HG03521 (cell line): ENCODE measurements around the gene ELAVL4.

Experiments used
- ATAC-seq: cut with Tn5 transposase; IDR thresholded peaks from one replicate; pipeline ENCODE4 v1.9.1; 2021; ENCODE audit warnings: mild to moderate bottlenecking, moderate library complexity; ENCODE audit not compliant: unreplicated experiment

ELAVL4 gene

DNA sequence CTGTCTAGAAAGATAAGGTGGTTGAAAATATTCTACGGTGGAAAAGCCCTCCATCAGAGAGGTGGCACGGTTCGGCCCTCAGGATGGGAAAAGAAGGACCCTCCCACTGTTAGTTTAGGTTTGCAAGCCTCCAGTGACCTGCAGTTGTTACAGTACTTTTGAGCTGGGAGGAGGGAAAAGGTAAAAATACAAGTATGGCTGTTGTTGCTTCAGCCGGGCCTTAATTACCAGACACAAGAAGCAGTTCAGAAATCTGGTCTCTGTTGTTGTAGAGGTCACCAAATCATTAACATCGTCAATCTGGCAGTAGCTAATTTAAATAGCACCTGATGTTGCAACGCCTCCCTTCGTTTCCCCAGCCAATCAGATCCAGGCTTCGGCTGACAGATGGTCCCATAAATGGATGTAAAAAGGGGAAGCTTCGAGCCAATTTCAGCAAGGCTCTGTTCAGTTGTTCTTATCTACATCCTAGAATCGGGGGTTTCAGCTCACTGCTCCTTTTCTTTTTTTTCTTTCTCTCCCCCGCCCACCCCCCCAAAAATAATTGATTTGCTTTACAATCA lies at the start of gene ELAVL4:
Gene ELAVL4 (plus strand): TSS at position 424 of the 563 bp plus-strand sequence. CDS start 270 bp downstream, outside the sequence.
- ATAC-seq = no peak

DNA sequence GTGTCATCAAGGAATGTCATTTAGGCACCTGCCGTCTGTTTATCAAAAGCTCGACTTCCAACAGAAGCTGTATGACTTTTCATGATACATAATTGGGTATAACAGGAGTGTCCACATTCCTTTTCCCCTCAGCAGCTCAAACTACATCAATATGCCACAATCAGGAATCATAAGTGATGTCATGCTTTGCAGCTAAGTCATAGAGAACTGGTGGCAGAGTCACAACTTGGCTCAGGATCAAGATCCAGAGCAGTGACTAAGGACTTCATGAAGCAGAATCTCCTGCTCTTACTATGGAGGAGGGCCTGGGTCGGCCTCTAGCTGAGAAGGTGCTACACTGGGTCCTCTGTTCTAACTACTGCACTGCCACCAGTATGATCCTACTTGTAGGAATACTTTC lies 48.4 kb upstream of the ELAVL4 start:
- no peak for ATAC-seq

DNA sequence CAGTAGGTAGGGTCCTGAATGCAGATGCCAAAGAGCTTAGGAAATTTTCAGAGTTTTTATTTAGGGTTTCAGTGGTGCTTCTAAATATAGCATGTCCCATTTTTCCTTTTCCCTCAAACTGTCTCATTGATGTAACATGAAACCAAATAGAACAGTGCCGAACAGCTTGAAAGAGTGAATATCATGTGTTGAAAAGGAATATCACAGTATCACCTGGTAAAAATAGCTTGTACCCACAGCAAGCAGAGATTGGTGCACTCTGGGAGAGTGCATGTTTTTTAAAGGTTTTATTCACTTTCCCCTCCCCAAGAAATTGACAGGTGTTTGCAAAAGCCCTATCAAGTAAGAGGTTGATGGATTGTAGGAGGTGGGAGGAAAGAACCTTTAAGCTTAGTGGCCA lies 41.9 kb upstream of the ELAVL4 start:
- ATAC-seq = no peak

DNA sequence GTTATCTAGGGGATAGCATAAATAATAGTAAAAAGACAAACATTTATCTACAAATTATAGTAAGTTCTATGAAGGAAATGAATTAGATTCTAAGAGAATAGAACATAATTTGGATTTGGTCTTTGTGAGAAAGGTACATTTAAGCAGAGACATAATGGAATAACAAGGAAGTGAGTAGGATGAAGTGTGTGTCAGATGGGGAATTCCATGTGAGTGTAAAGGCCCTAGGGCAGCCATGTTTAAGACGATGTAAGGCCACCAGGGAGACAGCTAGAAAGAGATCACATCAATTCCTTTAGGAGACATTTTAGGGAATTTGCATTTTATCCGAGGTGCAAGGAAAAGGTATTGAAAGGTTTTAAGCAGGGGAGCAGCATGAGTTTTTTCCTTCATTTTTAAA lies 33.8 kb upstream of the ELAVL4 start:
- ATAC-seq = no peak

DNA sequence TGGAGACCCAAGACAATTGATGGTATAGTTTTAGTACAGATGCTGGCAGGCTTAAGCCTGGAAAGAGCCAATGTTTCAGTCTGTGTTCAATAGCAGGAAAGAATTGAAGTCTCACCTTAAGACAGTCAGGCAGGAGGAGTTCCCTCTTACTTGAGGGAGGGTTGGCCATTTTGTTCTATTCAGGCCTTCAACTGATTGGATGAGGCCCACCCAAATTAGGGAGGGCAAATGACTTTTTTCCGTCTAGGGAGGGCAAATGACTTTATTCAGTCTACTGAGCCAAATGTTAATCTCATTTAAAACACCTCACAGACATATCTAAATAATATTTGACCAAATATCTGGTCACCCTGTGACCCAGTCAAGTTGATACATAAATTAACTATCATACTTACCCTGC lies 31.4 kb upstream of the ELAVL4 start:
- no peak for ATAC-seq

DNA sequence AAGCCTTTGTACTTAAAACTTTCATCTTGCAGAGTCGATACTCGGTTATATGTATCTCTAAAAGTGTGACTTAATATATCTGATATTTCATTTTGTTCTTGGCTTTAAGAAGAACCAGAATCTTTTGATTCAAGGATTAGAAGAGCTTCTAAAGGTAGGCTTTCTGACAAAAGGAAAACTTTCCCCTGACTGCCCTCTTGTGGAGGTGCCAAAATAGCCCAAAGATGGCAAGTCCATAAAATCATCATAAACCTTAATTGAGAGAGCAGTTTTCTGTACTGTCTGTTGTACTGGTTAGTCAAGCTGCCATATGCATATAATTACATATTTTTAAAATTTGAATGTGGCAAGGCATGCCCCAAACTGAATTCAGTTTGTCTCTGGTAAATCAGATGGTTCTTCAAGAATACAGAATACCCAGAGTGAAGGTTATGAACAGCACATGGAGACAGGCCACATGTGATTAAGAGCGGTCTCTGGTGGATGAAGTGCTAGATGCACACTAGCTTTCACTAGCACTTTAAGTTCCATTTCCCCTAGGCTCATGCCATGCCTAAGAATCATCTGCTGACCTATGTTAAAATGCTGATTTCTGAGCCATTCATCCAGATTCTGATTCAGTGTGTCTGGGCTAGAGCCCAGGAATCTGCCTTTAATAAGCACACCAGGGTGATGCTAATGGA lies 27.7 kb upstream of the ELAVL4 start:
- ATAC-seq = no peak

DNA sequence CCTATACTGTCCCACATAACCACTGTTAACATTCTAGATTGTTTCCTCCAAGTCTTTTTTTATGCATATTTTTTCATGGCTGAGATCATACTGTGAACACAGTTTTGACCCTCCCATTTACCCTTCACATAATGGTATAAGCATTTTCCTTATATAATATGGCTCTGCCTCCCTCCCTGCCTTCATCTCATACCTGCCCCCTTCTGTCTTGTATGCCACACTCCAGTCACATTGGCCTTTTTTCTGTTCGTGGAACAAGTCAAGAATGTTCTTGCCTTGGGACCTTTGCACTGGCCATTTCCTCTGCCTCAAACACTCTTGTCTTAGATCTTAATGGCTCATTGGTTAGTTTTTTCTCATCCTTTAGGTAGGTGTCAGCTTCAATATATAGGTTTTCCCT lies 24.3 kb upstream of the ELAVL4 start:
- ATAC-seq = no peak

DNA sequence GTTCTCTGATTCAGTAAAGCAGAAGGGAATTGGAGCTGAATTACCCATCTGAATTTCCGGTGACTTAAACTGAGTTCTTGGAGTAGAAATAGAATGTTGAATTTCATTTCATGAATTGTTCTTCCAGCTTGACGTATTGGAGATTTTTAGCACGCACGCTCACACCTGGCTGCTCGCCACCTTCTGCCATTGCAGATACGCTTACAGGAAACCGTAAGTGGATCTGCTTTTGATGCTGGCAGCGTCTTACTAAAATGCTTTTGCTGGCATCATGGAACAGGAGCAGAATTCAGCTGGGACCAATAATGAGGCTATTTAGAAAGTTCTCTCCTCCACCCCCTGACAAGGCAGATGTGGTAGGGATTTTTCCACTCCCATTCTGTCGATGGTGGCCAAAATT lies 17.7 kb upstream of the ELAVL4 start:
- ATAC-seq = no peak

DNA sequence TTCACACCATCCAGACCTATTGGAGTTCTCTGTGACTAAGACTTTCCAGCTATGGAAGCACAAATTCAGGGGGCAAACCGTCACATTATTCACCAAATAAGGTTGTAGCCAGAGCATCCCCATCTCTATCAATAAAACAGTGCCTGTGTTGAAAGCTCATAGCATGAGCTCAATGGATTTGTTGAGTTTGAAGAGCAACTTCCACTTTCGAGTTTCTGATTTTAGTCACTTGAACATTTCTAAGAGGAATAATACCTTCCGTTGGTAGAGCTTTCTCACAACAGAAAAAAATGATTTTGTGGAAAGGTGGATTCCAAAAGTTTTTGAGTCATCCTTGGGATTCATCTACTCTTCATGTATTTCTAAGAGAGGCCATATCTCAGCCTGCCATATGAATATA lies 13.0 kb upstream of the ELAVL4 start:
- ATAC-seq = no peak

DNA sequence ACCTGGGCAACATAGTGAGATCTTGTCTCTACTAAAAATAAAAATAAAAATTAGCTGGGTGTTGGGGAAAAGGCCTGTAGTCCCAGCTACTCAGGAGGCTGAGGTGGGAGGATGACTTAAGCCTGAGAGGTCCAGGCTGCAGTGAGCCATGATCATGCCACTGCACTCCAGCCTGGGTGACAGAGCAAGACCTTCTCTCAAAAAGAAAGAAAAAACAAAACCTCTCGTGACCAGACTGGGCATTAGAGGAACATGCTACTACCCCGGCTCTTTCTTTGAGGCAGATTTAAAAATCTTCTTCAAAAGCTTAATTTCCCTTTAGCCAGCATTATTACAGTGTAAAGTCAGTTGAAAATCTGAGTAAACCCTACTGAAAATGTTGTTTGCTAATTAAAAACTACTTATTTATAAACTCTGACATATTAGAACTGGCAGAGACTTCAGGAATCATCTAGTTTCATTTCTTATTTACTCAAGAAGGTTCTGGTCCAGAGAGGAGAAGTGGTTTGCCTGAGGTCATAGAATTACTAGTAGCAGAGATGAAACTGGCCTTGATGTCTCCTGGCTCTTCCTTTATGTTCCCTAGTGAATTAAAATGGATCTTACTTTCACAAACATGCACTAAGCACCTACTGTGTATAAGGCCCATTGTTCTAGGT lies 11.6 kb upstream of the ELAVL4 start:
- ATAC-seq = no peak

DNA sequence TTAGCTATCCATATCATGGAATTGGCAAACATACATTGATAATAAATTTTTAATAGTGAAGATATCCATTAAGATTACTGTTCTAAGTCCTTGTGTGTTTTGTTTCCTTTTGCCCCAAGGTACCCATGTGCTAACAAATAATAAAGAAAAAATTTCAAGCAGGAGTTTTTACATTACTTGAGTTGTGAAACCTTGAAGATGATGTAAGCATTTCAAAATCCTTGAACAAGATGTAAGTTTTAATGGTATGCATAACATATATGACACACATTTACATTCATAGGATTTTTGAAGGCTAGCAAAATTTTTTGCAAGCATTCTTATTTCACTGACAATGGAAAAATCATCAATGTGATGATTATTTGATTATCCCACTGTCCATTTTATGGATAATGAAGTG lies 10.9 kb upstream of the ELAVL4 start:
- no peak for ATAC-seq

DNA sequence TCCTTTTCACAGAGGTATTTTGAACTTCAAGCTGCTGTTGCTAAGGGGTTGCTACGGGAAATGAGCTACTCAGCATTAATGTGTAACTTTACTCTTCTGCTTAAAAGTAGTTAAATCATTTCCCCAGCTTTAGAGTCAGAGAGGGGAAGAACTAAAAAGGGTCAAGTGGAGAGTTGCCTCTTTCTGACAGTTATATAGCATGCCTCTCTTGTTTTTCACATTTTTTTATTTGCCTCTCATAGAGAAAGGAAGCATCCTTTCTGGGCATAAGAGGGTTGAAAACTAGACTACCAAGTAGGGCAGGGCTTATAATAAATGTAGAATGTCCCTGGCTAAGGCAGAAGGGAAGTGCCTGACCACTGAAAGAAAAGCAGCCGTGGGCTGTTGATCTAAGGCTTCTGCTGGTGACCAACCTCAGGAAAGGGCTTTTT lies 10.1 kb upstream of the ELAVL4 start:
- no peak for ATAC-seq

DNA sequence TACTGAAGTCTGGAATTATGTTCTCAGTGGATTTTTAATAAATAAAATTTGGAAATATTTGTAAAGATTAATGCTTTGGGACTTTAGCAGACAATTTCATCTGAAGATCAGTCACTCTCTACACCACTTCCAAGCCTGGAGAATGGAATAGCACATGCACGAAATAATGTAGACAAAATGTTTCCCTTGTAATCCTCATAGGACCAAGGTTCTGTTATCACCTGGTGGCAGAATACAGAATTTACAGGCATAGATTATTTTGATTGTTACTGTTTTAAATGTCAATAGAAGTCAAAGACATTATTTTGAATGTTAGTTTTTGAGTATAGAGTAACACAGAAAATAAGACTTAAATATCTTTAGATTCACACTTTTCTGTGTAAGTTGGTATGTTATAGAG lies 9.1 kb upstream of the ELAVL4 start:
- ATAC-seq = no peak

DNA sequence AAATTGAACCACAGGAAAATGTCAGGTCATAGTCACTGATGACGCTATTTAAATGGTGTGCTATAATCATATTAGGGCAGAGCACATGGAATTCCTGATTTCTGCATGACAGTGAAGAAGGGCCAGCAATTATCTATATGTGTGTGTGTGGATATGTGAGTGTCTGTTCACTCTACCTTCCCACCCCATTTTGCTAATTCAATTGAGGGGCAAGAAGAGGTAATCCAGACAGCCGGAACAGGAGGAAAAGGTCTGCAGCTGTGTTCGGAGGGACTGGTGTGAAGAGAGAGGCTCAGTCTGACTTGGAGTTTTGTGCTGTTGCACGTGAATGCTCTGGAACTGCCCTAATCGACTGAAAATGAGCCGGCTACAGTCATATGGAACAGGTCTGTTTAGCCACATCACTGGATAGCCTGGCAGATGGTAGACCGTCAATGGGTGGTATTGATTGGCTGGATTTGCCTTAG lies 5.1 kb upstream of the ELAVL4 start:
- no peak for ATAC-seq

DNA sequence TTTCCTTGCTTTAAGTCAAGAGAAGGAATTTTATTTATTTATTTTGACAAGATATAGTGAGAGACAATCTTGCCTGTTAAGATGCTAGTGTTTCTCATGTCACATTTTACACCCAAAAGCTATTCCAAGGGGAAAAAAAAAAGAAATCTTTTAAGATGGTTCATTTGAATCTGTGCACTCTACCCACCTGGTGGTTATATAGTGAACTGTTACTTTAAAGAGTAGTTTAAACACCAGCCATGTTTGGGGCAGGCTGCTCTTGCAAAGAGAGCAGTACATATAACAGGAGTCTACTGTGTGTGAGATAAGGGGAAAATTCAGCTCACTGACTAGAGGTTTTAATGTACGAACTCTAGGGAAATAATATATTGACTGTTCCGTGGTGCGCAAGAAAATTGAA lies 3.3 kb upstream of the ELAVL4 start:
- no peak for ATAC-seq

DNA sequence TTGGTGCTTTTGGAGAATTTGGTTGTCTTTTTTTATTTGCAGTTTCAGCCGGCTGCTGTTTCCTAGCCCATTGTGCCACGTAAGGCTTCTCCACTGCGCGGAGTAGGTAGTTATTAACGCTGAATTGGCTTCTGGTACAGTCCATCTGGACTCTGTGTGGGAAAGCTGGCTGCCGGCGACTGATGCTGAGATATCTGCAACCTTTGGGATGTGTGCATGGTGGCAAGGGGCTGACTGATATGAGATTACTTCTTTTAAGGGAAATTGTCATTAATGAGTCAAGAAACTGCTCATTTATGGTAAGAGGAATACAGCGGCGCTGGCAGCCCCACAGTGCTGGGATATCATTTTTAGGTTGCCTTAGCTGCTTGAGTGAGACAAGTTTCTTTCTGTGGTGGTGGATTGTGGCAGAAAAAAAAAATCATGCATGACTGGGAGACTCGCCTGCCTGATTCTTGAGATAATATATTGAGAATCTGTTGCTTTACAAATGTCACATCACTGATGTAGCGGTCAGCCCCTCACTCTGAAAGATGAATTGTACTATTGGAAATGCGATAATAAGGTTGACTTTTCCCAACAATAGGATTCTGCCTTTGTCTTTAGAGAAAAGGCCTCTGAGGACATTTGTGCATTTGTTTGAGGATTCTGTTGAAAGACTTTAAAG lies 2.5 kb upstream of the ELAVL4 start:
- no peak for ATAC-seq

DNA sequence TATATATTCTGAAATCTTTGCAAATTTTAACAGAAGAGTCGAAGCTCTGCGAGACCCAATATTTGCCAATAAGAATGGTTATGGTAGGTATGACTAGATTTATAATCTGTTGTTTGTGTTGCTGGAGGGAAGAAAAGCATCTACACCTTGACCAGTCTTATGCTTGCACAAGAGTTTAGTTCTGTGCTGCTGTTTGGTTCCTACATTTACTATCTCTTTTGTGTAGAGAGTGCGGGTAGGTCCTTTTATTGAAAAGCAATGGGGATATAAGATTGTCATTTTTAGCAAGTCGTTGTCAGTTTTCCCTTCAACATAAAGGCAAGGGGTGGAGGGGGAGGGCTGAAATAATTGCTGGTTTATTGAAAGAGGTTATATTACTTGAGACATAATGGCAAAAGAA lies 396 bp downstream of the ELAVL4 start:
- no peak for ATAC-seq

DNA sequence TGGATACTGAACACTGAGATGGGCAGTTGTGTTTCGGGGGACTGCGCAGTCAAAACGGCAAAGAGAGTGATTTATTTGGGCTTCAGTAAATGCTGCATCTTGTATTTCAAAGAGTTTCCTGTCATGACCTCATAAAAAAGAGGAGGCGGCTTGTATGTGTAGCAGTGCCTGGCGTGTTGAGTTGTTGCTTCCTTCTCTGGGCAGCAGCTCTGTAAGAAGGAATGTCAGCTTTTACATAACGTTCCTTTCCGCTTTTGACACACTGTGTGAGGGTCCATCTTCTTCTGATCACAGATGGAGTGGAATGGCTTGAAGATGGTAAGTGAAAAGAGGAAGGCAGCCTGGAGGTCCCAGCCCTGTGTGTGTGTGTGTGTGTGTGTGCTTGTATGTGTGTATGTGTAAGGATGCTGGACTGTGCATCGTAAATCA lies 941 bp downstream of the ELAVL4 start:
- no peak for ATAC-seq

DNA sequence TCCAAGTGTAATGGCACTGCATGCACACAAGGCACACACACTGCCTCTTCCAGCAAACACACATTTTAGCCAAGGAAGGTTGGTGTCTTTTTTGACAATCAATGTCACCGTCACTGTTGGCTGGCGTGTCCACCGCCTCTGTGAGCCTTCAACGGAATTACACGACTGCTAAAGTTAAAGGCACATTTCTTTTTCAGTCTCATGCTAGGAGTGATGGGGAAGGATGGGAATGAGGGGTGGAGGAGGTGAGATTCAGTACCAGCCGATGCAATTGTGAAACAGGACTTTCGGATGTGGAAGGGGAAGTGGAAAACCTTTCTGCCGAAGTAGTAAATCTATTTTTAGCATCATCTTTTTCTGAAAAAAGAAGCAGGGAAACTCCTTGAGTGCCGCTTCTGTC lies 1.4 kb downstream of the ELAVL4 start:
- ATAC-seq = no peak

DNA sequence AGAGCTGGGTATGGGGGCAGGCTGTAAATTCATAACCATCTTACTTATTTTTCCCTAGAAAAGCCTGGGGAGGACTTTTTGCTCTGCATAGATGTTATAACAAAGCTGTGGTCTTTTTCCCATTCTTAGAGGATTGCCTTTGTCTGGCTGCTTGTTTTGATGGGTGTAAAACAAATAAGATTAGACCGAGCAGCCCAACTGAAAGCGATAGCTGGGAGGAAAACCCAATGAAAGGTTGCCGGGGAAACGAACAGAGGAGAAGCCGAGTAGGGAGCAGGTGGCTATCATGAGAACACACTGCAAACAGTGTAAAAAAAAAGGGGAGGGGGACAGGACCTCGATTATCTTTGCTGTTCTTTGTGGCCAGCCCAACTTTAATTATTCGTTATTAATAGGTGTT lies 1.9 kb downstream of the ELAVL4 start:
- ATAC-seq = no peak

DNA sequence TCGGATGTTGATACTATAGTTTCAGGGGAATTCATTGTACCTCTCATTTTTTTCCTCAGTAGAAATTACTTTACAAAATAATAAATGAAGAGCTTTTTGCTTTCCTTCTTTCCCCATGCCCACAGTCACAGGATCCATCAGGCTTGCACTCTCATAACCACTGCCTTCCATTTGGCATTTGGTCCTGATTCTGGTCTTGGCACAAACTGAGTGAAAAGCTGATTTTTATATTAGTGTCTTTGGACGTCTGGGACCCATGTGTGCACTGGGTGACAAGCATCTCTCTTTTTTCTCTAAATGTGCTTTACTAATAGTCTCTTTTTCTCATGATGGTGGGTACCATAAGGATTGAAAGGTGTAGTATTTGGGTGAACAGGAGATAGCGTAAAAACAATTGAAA lies 2.8 kb downstream of the ELAVL4 start:
- ATAC-seq = no peak

DNA sequence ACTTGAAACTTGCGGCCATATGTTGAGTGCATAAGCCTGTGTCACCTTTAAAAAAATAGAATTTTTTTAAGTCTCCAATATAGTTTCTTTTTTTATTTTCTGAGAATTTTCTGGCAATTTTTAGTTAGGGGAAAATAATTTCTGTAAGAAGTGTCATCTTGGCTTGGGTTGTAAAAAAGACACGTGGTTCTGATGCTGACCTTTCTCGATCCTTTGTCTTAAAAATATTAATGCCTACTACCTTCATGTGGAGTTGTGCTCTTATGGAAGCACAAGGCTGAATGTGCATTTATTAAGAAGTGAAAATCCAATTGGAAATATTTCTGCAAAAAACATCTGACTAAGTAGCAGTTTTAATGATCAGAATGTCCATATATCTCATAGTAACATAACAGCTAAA lies 3.5 kb downstream of the ELAVL4 start:
- no peak for ATAC-seq
